CD4-positive, alpha-beta T cell treated with Interleukin-10 for 1 hour (primary cell): Measurements from ENCODE around the gene TCF3.
"Not testable (repeated sequence)": the region's sequence is repeated elsewhere in the genome, so short reads cannot be mapped to it uniquely, and the experiment has no call there.

Experiments used
- DNase-seq: peaks from one replicate; pipeline ENCODE4 v3.0.0-alpha.2; 2020

The TCF3 gene

DNA sequence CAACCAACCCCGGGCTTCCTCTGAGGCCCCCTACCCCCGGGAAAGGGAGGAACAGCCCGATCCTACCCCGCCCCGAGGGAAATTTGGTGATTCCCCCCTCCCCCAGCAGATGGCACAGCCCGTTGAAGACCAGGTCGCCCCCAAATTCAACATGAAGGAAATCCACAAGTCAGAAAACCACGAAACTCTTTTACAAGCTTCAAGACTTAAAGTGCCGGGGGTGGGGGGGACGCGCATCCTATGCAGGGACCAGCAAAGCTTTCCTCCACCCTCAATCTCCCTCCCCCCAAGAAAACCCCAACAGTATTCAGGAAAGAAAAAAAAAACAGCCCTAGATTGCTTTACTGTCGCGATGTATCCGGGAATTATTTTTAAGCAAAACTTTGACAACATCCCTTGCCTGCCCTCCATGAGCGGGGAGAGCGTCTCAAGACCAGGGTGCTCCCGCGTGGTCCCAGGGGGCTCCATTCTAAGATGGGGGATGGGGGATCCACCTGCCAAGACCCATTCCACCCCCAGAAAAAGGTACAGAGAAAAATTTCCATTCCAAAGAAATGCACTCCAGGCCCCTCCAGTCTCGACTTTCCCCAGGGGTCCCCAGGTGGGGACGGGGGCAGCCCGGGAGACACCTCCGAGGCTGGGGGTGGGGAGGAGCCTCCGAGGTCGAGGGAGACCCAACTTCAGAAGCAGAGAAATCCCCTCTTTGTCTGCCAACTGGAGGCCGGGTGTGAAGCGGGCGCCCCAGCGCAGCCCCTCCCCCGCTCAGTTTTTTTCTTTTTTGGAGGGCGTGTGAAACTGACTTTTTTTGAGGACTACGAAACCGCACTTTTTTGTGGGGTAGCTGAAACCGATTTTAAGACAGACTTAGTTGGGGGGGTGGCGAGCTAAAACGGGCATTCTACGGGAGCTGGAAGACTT lies 1.5 kb downstream of the TCF3 start:
- peak; percentile 86 for DNase-seq

GRCh38 chr19:1649706-1650649 lies 2.4 kb downstream of the TCF3 start:
- no peak for DNase-seq

DNA sequence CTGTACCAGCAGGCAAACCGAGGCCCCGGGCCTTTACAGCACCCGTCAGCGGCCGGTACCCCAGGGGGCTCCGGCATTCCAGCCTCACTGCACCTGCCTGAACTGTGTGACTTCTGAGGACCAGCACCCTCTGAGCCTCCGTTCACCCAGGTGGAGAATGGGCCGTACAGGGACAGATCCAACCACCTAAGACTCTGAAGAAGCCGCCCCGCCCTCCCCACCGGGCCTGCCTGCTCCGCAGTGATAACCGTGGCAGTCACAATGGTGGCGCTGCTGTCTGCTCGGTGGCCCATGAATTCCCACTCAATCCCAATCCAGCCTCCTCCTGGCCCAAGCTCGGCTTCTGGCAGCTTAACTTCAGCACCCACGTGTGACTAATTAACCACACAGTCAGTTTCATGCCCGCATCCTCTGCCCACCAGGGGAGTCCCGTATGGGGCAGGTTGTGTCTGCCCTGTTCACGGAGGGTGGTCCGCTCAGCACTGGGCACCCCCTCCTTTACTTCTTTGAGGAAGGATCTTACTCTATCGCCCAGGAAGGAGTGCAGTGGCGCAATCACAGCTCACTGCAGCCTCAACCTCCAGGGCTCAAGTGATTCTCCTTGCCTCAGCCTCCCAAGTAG lies 3.4 kb downstream of the TCF3 start:
- DNase-seq = no peak

GRCh38 chr19:1648459-1648849 lies 4.0 kb downstream of the TCF3 start:
- DNase-seq = no peak

DNA sequence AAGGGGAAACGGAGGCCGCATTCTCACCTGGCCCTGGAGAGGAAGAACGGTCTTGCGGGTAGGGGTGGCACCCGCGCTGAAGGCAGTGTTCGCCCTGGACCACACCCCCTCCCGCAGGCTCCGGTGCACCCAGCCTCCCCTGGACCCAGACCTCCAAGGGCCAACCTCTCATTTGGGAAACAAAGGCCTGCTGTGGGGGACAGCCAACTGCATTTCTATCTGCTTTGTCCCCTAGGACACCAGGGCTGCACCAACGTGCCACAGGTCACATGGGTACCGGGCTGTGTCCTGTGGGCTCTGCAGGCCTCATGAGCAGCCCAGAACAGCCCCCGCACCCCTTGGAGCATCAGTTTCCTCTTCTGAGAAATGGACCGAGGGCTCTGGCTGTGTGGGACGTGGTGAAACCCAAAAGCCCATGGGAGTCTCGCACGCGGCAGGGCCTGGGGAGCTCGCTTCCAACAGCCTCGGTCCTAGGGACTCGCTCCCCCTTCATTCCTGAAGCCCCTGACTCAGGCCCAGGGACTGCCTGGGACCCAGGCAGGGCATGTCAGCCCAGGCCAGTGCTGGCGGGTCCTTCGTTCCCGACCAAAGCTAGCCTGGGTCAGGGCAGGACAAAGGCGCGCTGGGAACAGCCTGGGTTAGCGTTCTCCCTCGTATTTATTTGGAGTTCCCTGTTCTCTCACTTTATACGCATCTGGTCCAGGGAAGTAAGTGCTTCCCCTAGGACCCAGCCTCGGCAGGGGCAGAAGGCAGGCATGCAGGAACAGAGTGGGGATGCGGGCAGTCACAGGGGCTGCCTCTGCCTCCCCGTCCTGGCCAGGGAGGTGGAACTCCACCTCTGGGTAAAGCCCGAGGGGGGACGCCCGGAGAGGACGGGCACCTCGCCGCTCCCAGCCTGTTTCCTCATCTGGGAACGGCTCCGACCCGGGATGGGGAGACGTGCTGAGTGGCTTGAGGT lies 4.6 kb downstream of the TCF3 start:
- DNase-seq = no peak

GRCh38 chr19:1646659-1647453 lies 5.6 kb downstream of the TCF3 start:
- no peak for DNase-seq

GRCh38 chr19:1646149-1646548 lies 6.3 kb downstream of the TCF3 start:
- DNase-seq = no peak

DNA sequence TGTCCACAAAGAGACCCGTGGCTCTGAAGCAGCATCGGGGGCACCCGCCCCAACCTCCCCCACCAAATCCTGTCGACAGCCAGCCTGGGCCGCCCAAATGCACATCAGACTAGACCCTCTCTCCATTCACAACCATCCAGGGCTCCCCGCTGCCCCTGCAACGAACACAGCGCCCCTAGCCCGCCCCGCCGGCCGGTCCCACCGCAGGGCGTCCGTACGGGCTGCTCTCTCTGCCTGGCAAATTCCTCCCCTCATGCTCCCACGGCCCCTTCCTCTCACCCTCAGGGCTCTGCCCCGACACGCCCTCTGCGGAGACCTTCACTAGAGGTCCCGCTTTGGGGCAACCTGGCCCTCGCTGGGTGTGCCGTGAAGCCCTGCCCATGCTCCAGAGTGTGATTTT lies 7.1 kb downstream of the TCF3 start:
- DNase-seq = no peak

GRCh38 chr19:1644070-1644469 lies 8.3 kb downstream of the TCF3 start:
- DNase-seq = no peak

- not testable (repeated sequence) for DNase-seq
Measured at GRCh38 chr19:1640893-1641448, 11.4 kb downstream of the TCF3 start.

- no peak for DNase-seq
Measured at GRCh38 chr19:1636325-1637236, 15.8 kb downstream of the TCF3 start.

GRCh38 chr19:1634938-1635243 lies 17.5 kb downstream of the TCF3 start:
- DNase-seq = no peak

DNA sequence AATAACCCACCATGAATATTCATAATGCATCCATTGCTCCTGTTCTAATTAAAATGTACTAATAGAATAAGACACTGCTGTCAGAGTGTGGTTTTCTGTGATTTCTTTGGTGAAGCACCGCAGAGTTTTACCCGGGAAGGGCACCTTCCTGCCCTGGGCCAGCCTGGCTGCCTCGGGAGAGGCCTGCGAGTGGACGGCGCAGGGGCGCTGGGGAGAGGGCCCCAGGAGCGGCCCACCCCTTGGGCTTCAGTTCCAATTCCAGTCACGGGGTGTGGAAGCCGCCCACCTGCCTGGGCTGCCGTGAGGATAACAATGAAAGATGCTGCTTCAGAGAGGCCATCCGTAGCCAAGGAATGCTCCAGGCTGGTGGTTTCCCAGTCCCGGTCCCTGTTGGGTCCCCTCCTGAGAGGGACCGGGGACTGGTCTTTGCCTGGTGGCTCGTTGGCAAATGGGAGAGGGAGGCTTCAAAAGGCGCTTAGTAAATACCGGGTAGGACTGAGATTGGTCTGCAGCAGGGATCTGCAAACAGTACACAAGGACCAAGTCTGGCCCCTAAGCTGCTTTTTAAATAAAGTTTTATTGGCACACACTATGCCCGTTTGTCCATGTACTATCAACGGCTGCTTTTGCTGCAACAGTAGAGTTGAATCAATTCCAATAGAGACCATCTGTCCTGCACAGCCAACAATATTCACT lies 18.0 kb downstream of the TCF3 start:
- DNase-seq = no peak

GRCh38 chr19:1633269-1633826 lies 19.1 kb downstream of the TCF3 start:
- no peak for DNase-seq

- no peak for DNase-seq
Measured at GRCh38 chr19:1632462-1633268, 19.8 kb downstream of the TCF3 start.

DNA sequence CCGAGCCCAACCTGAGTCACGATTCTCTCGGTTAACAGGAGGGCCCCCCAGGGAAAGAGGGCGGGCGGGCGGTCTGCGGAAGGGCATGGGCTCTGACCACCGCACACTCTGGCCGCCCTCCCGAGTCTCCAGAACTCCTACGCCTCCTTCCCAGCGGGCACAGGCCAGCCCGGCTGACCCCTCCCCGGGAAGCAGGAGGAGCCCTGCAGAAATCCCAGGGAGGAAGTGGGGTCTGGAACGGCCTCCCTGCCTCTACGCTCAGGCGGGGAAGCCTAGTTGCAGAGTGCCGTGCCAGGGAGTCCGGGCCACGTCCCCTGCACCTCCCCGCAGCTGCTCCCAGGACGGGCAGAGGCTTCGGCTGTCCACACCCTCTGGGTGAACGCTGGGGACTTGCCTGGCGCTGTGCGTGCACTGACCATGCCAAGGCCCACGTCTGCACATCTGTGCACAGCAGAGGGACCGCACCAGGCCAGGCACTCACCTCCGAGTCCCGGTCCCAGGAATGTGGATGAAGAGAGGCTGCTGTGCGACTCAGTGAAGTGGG lies 20.8 kb downstream of the TCF3 start:
- no peak for DNase-seq

GRCh38 chr19:1630811-1631210 lies 21.6 kb downstream of the TCF3 start:
- no peak for DNase-seq

DNA sequence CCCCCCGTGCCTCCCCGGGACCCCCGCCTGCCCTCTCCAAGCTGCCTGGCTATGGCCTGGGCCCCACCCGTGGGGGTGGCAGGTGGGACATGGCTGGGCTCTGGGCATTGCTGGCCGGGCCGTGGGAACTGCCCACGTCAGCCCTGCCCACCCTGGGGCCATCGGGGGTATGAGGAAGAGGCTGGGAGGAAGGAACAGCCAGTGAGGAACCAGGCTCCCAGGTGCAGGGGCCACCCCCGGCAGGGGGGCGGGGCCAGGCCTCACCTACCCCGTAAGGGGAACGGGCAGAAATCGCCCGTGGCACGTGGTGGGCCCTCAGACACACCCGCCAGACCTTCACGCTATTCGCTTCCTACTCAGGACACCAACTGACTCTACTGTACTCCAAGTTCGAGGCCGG lies 22.4 kb downstream of the TCF3 start:
- DNase-seq = no peak
